NCI-H1092 (cell line): ENCODE results near the gene MBOAT7.

Source experiments
- DNase-seq: peaks from one replicate; lab custom pipeline; 2025; lab: John Stamatoyannopoulos, UW

MBOAT7 gene

DNA sequence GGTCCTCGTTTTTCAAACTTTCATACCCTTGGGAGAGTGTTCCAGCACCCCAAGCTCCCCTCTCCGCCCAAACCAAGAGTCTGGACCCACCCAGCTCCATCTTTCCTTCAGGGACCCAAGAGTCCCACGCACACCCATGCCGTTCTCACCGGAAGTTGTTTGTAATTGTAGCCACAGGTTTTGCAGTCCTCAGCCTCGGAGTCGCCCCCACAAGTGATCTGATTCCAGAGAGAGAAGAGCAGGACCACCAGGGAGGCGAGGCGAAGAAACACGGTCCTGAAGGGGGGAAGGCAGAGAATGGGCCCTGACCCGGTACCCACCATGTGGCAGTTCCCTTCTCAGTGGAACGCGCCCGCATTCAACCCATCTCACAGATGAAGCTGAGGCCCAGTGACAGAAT, 26.5 kb downstream of the MBOAT7 start:
- DNase-seq = no peak

DNA sequence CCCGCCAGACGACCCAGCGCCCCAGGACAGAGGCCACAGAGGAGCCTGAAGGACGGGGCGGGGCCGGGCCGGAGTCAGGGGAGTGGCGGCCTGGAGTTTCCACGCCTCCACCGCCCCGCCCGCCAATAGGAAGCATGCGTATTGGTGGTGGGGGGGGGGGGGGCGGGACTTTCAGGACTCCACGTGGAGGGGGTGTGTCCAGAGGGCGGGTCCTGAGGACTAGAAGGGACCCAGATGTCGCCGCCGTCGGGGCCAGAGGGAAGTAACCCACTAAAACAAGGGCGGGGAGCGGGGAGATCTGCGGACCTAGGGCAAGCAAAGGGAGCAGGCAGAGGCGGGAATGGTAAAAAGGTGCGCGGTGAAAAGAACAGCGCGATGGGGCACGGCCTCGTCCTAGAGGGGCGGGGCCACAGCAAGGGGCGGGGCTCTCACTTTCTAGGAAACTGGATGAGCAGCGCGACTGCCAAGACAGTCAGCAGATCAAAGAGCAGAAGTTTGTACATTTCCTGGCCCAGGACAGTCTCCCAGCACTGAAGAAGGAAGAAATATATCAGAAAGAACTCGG, 27.1 kb downstream of the MBOAT7 start:
- DNase-seq = no peak

DNA sequence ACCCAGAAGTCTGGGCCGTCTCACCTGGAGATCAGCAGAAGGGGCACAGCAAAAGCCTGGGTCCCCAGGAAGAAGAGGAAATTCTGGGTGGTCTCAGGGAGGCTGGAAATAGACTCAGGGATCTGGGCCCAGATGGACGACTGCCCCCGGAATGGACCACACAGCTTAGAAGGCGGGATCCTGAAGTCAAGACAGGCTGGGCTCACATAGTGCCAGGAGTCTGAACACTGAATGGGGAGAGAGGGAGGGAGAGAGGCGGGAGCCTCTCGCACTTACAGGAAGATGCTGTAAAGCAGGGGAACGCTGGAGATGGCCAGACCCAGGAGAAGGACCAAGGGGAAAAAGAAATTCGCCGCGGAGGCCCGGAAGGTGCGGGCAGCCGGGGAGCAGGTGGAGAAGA, 28.5 kb downstream of the MBOAT7 start:
- DNase-seq = no peak

DNA sequence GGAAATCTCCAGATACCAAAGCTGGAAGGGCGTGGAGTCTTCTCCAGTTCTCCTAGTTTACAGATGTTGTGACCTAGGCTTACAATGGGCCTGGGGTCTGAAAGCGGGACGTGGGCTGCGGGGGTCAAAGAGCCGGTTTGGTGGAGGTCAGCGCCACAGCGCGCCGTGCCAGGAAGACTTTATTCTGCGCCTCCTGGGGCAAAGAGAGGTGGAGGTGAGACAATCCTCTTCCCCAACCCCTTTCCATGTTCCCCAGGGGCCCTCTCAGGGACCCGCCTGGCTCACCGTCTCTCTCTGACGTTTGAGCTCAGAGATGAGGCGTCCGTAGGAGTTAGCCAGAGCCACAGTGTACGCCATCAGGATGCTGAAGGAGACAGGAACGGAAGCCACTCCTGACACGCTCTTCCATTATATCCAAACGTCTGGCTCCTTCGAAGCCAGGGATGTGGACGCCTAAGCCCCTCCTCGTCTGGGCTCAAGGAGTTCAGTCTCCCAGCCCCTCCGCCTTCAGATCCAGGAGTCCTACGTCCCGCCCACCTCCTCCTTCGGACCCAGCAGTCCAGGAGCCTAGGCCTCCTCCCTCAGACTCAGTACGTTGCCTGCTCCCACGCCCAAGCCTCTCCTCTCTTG, 29.1 kb downstream of the MBOAT7 start:
- no peak for DNase-seq

DNA sequence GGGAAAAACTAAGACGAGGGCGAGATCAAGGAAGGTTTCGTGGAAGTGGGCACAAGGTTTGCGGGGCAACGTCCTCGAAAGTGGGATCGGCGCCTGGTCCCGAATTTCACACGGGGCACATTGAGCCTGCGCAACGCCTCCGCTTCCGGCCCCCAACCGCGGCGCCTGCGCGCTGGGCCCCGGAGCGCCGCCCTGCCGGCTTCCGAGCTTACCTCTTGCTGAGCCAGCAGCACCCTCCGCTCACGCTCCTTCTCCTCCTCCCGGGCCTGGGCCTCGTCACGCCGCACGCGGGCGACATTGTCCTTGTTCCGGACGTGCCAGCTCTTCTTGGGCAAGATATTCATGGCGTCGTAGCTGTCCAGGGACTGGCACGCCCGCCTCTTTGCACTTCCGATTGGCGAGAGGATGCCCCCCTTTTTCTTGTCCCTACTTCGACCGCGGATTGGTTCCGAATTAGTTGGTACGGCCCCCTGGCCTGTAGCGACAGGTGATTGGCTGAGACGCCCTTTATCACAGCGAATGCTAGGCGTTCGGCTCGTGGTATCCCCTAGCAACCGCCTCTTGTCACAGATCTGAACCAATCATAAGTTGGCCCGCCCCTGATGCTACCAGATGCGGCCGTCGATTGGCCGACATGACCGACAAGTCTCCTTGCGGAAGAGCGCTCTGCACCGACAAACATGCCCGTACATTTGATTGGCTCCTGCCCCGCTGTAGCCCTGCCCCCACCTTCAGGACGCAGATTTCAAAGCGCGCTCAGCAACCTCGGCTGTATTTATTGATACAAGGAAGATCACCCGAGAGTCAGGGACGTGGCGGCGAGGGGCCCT, 29.8 kb downstream of the MBOAT7 start, which contains the start of gene LENG1:
TSS of gene LENG1 (minus strand) at position 370 of the 830 bp plus-strand sequence. CDS start at position 344, 26 bp downstream.
- DNase-seq = peak; percentile 98

DNA sequence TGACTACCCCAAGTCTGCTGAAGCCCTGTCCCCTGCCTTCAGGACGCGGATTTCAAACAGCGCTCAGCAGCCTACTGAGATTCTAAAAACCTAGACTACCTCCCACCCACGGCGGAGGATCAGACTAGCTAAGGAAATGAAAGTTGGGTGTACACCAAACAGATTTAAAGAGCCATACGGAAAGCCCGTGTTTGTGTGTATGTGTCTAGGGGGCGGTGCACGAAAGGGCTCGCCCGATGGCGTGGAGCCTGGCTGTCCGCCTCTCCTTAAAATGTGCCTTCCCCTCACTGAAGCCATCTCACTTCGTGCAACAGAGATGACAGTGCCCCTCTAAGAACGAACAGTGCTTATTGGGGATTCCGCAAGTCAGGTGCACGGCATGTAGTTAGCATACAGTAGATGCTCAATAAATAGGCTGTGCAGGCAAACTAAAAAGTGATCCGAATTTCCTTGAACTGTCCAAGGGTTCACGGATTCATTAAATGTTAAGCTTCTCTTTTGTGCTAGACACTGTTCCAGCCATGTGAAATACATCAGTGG, 30.5 kb downstream of the MBOAT7 start:
- no peak for DNase-seq

DNA sequence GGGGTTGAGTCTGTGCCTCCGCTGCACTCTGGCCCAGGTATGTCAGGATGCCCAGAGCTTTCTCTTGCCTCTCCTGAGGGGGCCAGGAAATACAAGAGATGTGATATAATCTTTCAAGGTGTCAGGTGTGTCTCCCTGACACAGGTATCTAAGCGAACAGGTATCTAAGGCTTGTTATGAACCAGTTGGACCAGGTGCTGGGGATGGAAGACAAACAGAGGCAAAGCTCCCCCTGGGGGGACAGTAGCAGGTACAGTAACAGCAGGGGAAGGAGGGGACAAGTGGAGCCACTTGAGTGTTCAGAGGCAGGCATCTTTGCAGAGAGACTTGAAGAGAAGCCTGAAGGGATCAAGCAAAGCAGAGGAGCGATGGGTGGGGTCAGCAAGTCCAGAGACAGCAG, 32.4 kb downstream of the MBOAT7 start:
- DNase-seq = no peak

DNA sequence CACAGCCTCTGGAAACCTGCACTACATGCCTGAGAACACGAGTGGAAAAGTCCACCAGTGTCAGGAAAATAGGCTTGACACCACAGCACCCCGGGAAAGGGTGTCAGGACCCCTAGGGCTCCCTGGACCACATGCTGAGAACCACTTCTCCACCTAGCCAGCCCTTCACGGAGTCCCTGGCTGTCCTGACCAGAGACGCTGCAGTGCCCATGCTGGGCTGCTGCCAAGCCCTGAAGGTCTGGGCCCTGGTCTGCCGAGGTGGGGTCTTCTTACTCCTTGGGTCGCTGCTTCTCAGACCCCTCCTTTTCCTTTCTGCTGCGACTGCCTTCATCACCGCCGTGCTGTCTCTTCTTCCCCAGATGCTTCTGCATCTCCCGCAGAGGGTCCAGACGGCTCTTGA, 32.9 kb downstream of the MBOAT7 start:
- no peak for DNase-seq

DNA sequence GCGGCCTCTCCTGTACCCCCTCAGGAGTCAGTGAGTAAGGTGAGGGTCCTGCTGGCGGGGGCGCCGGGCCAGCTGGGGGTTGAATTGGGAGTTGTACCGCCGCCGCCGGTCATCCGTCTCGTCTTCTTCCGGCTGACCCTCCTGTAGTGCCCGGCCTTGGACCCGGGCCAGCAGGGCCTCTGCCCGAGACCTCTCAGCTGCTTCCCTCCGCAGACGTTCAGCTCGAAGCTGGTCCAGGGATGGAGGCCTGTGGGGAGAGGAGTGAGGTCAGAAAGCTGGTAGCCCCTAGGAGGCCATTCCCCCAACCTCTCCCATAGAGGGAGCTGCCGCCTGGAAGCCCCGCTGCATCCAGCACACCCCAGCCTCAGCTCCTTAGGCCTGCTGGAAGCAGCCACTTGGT, 33.7 kb downstream of the MBOAT7 start:
- DNase-seq = no peak

DNA sequence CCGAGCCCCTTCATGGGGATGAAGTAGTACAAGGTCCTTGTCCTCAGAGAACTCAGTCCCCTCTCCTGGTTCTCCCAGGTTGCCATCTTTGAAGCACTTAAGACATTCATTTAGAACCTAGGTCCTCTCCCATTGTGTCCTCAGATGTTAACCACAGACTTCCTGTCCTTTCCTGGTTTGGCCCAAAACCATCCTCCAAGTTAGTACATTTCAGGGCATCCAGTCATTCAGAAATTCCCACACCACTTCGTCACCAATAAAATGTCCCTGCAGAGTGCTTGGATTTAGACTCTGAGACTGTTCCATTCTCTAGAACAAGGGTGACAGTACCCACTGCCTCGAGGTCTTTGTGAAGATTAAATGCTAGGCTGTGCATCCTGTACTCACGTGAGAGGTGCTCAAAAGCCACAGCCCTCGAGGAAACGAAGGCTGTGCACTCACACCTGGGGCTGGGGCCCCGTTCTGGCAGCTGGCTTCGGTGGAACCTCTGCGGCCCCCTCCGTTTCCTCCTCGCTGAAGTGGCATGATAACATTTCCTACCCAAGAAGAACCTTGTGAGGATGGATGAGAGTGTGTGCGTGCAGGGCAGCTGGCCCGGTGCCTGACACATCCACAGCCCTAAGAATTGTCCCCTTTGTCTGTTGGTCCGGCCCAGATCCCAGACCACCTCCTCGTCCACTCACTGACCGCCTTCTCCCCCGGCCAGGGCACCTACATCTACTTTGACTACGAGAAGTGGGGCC, 34.6 kb downstream of the MBOAT7 start:
- DNase-seq = no peak

DNA sequence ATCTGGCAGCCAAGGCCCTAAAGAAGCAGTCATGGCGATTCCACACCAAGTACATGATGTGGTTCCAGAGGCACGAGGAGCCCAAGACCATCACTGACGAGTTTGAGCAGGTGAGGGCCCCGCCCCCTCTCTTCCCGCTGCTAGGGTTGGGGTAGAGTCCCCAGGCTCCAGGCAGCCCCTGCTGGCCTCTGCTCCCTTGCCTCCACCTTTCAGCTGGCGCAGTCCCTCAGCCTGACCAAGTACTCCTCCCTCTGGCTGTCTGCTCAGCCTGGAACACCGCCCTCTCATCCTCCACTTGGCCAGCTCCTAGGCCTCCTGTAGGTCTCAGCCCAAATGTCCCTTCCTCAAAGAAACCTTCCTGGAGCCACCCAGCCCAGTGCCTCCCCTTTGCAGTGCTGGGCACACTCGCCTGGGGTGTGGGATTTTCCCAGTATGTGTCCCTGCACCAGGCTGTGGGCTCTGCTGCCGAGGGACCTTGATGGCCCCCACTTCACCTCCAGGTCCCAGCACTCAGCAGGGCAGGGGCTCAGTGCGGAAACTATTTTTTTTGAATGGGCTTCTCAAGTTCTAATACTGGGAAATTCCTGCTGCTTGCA, 35.6 kb downstream of the MBOAT7 start:
- DNase-seq = no peak

DNA sequence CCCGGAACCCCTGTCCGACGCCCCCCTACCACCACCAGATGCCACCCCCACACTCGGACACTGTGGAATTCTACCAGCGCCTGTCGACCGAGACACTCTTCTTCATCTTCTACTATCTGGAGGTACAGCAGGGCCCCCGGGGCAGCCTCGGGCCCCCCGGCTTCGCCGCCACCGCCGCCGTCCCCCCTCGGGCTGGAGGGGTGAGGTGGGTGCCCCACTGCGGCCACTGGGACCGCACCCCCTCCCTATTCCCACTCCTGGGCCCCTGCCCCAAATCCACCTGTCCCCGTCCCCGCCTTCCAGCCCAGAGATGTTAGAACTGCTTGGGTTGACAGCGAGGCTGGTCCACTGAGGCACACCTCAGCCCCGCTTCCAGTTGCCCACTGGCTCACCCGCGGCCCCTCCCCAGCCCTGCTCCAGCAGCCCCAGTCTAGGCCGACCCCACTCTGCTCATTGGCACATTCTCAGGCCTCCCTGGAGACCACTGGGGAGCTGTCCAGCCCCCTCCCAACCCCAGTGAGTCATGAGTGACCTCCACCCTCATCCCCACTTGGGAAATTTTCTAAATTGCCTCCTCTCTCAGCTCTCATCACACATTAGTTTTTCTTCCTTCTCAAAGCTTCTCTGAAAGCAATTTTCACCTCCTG, 36.4 kb downstream of the MBOAT7 start:
- DNase-seq = no peak

DNA sequence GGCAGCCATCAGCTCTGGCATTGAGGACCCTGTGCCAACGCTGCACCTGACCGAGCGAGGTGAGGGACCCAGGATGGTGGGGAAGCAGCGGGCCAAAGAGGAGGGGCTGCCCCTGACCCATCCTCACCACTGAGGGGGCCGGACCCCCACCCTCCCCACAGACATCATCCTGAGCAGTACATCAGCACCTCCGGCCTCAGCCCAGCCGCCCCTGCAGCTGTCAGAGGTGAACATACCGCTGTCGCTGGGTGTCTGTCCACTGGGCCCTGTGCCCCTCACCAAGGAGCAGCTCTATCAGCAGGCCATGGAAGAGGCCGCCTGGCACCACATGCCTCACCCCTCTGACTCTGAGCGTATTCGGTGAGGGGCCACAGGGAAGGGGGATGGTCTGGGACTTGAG, 37.1 kb downstream of the MBOAT7 start:
- DNase-seq = no peak

DNA sequence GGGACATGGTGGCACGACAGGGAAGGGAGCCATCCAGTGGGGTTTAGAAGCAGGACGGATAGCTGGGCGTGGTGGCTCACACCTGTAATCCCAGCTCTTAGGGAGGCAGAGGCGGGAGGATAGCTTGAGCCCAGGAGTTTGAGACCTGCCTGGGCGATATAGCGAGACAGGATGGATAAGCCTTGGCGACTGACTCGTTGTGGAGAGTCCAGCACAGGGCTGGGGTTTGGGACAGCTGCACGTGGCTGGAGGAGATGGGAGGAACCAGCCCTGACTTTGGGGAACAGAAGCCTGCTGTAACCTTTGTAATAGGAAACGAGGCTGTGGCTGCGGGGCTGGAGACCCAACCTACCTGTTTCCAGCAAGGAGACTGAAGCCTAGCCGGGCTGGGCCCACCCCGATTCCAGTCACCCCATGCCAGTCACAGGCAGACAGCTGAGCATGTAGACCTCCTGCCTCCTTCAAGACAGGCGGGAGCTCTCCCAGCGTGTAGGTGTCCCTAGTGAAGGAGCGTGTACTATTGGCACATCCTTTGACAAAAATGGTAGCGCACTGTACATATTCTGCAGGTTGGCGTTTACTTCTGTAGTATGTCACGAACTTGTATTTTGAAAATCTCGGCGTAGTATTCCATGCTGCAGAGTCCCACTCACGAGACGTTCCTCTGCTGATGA, 37.9 kb downstream of the MBOAT7 start:
- no peak for DNase-seq

DNA sequence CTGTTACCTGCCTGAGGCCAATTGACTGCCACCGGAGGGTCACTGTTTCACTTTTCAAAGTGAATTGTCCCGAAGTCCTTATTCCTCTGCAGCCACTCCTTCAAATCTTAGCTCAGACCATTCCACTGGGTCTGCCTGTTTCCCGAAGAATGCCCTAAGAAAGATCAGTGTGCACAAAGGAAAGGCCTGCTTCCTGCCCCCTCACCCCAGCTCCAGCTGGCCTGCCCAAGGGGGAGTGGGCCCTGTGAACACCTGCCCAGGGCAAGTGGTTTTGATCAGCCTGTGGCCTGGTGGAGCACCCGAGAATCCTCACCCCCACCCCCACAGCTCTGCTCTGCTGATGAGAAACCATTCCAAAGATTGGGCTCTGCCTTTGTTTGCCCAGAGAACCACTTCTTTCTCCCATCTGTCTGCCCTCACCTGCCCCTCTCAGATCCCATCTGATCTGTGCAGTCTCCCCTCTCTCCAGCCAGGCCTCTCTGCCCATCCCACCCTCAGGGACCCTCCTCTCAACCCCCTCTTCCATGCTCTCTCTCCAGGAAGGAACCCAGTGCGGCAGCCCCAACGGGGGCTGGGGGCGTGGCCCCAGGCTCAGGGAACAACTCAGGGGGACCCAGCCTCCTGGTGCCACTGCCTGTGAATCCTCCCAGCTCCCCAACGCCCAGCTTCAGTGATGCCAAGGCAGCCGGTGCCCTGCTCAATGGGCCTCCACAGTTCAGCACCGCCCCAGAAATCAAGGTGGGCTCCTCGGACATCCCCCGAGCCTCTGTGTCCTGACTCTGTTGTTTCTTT, 40.2 kb downstream of the MBOAT7 start:
- DNase-seq = no peak

DNA sequence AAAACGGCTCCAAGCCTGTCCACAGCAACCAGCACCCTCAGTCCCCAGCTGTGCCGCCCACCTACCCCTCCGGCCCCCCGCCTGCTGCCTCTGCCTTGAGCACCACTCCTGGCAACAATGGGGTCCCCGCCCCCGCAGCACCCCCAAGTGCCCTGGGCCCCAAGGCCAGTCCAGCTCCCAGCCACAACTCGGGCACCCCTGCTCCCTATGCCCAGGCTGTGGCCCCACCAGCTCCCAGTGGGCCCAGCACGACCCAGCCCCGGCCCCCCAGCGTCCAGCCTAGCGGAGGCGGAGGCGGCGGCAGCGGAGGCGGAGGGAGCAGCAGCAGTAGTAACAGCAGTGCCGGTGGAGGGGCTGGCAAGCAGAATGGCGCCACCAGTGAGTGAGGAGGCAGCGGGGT, 41.2 kb downstream of the MBOAT7 start:
- no peak for DNase-seq

DNA sequence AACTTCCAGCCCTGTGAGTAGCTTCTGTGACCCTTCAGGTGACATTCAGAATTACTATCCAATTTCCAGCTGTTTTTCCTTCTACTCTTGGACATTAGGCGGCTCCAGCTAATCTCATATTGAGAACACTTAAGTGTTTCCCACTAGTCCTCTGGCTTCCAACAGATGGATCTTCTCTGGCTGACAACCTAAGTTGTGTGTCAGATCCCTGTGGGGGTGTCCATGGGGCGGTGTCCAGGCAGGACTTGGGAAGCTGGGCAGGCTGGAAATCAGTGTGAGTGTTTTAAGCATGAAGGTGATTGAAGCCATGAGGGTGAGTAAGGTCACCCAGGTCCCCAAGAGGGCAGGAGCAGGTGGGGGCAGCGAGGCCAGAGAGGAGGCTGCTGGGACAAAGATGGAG, 41.7 kb downstream of the MBOAT7 start:
- no peak for DNase-seq

DNA sequence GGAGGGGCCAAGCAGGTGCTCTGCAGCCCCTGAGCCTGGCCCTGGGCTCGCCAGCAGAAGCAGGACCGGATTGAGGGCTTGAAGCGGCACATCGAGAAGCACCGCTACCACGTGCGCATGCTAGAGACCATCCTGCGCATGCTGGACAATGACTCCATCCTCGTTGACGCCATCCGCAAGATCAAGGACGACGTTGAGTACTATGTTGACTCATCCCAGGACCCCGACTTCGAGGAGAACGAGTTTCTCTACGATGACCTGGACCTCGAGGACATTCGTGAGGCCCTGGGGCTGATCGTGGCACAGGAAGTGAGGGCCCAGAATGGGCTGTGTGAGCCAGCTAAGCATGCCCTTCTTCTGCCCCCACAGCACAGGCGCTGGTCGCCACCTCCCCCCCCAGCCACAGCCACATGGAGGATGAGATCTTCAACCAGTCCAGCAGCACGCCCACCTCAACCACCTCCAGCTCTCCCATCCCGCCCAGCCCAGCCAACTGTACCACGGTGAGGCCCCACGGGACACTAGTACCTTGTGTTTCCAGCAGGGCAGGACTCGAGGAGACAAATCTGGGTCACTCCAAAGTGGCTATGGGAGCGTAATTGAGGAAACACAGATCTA, 43.7 kb downstream of the MBOAT7 start:
- DNase-seq = no peak

DNA sequence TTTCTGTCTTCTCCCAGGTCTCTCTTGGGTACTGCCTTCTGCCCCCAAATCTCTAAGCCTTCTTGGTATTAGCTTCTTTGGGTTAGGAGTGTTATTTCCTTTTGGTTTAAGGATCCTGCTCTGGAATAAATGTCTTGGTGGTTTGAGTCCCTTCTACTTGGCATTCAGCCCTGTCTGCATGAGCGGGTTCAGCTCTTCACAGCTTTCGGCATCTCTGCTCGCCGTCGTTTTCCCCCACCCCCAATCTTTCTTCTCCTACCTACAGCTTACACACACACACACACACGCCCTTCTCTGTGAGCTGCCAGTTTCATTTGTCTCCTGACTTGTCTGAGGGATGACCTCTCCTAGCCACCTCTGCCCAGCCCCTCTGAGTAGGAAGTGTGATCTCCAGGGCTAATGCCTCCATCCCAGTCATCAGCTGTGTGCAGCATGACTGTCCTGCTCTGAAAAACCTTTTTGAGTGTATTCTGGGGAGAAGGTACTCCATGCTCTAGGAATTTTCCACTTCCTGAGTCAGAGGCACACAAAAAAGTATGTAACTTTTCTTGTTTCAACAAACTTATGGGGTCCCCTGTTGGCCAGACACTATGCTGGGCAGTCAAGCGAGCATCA, 47.1 kb downstream of the MBOAT7 start:
- no peak for DNase-seq
